Activated T-cell treated with anti-CD3 and anti-CD28 coated beads for 1 hour (primary cell): ENCODE data around the gene TIAM1.

Source experiments
- DNase-seq: peaks from one replicate; pipeline ENCODE4 v3.0.0-alpha.2; 2020; ENCODE audit warnings: low read depth

TIAM1 gene, protein sequence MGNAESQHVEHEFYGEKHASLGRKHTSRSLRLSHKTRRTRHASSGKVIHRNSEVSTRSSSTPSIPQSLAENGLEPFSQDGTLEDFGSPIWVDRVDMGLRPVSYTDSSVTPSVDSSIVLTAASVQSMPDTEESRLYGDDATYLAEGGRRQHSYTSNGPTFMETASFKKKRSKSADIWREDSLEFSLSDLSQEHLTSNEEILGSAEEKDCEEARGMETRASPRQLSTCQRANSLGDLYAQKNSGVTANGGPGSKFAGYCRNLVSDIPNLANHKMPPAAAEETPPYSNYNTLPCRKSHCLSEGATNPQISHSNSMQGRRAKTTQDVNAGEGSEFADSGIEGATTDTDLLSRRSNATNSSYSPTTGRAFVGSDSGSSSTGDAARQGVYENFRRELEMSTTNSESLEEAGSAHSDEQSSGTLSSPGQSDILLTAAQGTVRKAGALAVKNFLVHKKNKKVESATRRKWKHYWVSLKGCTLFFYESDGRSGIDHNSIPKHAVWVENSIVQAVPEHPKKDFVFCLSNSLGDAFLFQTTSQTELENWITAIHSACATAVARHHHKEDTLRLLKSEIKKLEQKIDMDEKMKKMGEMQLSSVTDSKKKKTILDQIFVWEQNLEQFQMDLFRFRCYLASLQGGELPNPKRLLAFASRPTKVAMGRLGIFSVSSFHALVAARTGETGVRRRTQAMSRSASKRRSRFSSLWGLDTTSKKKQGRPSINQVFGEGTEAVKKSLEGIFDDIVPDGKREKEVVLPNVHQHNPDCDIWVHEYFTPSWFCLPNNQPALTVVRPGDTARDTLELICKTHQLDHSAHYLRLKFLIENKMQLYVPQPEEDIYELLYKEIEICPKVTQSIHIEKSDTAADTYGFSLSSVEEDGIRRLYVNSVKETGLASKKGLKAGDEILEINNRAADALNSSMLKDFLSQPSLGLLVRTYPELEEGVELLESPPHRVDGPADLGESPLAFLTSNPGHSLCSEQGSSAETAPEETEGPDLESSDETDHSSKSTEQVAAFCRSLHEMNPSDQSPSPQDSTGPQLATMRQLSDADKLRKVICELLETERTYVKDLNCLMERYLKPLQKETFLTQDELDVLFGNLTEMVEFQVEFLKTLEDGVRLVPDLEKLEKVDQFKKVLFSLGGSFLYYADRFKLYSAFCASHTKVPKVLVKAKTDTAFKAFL (N-terminal part only)

DNA sequence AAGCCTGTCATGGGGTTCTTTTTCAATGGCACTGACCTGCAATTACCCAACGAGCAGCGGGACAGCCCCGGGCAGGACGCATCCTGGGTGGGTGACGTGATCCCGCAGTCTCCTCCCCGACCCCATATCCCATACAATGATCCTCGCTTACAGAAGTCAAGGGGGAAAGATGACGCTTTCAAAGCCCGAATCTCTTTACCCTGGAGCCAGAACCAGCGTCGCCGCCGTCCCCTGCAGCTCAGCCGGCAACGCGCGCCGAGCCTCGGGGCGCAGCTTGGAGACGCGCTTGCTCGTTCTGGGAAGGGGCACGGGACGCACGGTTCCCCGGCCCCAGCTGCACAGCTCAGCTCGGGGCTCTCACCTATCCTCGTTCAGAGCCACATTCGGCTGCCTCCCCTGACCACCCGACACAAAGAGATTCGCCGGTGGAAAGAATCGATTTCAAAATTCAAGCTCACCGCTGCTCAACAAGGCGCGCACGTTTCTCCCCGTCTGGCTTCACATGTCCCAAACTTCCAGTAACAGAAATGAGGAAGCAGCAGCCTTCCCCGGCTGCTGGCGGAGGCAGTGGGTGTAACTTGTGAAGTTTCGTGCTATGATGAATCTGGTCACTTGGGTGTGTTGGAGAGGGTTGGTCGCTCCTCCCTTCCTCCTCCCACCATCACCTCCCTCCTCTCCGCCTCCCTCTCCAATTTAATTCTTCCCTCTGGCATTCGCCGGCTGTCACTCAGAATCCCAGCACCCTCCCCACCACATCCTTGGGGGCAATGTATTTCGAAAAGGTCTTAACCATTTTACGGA lies at the start of gene TIAM1:
Gene TIAM1, minus strand, starts transcription at position 582 of the 801 bp plus-strand sequence. CDS start 77,289 bp downstream, outside the sequence.
- no peak for DNase-seq

DNA sequence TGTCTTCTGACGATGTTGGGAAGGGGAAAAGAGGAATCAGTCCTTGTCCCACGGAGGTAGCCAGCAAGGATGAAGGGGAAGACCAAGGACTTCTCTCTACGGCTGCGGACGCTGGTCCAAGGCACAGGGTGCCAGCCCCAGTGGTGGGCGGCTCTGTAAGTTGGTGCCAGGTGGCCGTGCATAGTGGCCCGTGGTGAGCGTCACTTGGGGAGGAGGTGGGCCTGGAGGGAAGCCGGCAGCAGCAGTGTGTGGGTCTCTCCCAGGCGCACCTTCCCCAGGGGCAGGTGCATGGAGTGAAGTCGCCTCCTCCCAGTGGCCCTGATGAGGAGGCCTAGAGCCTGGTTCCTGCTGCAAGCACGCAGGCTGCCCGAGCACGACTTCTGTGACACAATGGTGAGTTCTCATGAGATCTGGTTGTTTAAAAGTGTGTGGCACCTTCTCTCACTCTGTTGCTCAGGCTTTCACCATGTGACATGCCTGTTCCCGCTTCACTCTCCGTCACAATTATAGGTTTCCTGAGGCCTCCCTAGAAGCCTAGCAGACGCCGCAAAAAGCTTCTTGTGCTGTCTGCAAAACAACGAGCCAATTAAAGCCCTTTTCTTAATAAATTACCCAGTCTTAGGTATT lies 43.6 kb upstream of the TIAM1 start:
- DNase-seq: no peak

DNA sequence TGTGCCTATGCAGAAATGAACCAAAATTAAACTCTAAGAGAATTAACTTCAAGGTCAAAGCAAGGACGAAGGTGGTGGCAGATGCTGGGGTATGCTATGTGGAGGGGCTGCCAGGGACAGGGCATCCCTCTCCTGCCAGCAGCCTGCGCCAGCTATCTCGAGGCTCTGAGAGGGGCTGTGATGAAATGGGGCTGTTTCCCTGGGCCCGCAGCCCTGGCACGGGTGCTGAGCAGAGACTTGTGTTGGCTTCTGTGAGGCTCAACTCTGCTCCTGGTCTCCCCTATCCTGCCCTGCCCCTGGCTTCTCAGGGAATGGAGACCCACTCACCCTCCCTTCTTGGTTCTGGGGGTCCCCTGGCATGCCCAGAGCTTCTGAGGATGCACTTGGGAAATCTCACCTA lies 41.9 kb upstream of the TIAM1 start:
- DNase-seq: no peak

DNA sequence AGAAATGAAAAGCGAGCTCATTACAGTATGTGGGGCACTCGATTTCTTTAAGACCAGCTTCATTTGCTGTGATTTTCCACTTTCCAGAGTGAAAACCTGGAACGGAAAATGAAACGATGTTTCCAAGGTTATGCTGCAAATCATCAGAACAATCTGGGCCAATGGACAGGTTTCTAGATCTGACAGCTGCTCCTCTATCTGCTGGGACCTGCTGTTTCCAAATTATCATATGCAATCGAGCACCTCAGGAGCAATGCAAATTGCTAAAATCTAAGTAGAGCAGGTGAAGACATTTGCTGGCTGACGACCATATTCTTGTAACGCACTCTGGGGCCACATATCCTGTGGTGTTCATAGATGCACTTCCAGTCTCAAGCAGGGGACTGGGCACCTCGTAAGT lies 39.7 kb upstream of the TIAM1 start:
- no peak for DNase-seq

DNA sequence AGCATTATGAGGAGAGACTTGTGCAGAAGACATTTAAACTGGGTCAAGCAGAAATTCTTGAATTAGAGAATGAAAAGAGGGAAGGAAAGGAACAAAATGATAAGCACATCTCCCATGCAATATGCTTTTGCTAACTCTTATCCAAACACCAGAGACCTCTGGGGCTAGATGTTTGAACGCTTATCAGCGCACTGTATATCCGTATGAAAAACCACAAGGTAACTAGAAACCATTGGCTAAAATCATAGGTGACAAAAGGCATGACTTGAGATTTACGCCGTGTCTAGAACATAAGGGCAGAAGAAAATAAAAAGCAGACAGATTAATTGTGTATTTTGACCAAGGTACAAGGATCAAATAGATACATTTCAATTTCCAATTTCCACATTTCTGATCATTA lies 38.0 kb upstream of the TIAM1 start:
- DNase-seq: no peak

DNA sequence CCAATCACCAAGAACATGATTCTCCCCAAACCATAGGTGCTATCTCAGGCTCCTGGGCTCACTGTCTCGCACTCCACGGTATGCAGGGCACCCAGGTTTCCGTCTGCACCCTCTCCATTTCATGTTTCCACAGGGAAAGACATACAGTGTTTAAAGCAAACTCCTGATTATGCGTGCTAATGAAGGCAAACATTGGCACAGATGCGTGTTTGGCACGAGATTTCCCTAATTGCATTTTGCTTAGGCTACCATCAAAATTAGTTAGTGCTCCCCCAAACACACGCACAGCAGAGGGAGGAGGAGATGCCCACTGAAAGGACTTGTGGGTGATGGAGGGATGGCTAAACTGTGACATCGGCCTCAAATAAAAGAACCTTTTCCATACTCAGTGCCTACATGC lies 32.2 kb upstream of the TIAM1 start:
- no peak for DNase-seq

DNA sequence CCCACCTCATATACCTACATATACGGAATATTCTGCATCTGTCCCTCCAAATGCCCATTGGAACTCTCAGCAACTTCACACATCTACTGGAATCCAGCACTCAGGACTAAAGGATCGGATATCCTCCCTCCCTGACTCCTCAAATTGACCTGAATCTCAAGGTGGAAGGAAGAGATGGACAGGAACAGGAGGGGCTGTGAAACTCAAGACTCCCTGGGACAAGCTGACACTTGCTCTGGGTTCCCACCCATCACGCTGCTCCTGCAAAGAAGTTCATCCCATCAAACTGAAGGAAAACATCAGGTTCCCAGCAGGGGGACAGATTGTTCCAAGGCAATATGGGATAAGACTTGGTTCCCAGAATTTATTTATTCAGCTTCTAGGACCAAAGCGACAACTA lies 30.3 kb upstream of the TIAM1 start:
- DNase-seq: no peak

DNA sequence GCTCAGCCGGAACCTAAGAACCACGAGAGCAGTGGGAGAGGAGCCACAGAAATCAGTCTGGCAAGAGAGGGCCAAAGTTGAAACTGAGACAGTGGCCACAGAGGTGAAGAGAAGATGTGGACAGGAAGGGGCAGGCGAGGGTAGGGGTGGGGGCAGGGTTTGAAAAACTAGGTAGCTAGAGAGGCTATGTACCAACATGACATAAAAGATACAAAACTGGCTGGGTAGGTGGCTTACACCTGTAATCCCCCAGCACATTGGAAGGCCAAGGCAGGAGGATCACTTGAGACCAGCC lies 28.4 kb upstream of the TIAM1 start:
- DNase-seq: no peak

DNA sequence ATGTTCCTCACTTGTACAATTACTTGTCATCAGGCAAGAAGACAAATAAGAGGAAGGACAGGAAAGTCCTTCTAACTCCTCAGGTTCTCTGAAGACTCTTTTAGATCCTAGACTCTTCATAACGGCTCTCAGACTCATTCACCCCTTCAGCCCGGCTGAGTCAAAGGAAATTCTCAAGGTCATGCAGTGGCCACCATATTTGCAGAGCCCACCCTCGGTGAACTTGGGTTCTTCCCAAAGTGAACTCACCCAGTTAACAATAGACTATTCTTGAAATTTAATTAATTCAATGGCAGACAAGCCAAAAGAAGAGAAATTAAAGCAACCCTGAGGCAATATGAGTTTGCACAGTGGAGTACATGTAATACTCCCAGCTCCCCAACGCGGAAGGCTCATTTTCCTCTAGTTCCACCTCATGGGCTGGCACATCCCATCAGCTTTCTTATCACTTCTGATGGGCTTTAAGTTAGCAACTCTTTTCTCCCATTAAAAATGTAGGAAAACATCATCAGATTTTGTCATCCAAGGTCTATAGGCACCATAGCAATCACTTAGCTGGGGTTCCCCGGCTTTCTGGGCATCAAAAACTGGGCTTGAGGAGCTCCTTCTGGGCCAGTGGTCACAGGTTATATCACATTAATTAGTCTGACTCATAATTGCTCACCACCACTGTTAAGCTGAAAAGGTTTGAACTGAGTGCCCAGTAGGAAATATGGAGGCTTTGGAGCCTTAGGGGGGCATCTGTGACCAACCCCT lies 27.8 kb upstream of the TIAM1 start:
- no peak for DNase-seq

DNA sequence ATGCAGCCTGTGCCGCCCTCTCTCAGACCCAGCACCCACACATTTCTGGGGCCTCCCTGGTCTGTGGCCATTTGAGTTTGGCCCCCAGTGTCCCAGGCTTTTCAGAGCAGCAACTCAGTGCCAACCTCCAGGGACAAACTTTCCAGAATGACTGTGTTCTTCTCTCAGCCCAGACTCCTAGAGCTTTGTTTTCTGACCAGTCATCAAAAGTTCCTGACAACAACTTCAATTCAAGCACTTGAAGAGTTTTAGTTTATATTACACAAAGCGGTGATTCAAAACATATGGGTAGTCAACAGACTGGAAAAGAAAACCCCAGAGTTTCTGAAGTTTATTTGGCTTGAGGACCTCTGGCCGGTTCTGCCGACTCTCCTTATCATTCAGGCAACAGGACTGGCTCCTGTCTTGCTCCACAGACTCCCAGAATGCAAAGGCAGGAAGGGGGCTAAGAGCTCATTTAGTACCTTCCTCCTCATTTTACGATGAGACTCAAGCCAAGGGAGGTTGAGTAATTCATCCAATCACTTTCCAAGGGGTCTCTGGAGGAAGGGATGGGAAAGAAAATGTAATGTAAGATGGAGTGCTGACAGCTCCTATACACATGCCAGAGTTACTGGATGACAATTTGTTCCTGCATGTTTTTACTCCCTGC lies 27.0 kb upstream of the TIAM1 start:
- DNase-seq: no peak

DNA sequence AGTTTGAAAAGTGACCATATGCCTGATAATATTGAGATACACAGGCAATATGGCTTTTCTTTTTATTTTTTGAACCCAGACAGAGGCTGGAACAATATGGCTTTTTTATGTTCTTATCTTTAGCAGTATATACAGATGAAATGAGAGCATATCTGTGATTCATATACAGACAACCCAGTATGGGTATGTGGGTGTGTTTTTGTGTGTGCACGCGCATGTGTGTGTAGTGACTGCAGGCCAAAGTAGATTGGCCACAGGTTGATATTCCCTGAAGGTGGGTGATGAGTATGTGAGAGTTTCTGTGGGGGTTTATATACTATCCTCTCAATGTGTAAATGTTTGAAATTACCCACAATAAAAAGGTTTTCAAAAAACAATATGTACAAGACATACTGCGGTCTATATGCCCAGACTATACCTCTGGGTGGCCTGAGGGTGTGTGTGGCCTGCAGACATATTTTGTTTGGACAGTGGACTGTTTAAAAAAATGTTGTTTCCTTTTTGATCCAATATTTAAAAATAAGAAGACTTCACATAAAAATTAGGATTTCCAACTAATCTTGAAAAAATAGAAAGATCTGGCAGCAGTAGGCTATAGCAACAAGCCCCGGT lies 26.3 kb upstream of the TIAM1 start:
- no peak for DNase-seq

DNA sequence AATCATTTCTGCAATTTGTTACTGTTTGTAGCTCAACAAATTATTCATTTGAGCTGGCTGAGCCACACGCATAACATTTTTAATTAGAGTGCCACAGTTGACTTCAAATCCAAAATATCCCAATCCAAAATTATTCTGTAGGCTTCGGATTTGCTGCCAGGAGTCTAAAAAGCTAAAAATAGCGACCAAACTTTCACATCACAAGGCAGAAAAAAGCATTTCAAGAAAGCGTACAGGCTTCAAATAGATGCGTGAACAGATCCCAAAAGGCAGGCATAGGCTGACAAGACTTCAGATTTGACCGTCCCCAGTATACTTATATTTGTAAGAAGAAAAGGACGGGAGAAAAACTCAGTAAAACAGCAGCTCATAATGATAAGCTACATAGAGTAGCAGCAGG lies 24.3 kb upstream of the TIAM1 start:
- no peak for DNase-seq

DNA sequence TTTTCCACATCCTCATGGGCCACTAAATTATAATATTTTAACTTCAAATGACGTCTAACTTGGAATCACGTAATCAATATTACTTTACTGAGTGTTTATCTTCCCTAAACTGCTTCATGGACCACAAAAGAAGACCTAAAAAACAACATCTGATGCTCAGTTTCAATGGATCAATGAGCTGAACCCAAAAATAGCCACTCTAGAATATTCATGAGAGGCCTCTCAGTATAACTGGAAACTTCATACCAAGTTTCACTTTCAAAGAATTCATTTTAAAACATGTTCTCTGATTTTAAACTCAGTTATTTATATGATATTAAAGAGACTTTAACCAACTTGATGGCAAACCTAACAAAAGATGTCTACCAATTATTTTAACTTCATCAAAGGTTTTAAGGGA lies 23.7 kb upstream of the TIAM1 start:
- DNase-seq: no peak

DNA sequence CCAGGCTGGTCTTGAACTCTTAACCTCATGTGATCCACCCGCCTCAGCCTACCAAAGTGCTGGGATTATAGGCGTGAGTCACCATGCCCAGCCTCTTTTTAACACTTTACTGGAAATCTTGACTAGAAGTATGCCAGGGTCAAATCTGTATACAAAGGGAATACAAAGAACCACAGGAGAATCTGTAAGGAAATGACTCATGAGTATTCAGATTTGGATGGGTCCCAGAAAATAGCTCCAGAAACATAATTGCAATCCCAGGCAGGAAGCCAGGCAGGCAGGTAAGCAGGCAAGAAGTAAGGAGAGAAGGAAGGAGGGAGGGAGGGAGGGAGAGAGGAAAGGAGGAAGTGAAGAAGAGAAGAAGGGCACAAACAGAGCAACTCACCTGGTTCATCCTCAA lies 22.8 kb upstream of the TIAM1 start:
- no peak for DNase-seq

DNA sequence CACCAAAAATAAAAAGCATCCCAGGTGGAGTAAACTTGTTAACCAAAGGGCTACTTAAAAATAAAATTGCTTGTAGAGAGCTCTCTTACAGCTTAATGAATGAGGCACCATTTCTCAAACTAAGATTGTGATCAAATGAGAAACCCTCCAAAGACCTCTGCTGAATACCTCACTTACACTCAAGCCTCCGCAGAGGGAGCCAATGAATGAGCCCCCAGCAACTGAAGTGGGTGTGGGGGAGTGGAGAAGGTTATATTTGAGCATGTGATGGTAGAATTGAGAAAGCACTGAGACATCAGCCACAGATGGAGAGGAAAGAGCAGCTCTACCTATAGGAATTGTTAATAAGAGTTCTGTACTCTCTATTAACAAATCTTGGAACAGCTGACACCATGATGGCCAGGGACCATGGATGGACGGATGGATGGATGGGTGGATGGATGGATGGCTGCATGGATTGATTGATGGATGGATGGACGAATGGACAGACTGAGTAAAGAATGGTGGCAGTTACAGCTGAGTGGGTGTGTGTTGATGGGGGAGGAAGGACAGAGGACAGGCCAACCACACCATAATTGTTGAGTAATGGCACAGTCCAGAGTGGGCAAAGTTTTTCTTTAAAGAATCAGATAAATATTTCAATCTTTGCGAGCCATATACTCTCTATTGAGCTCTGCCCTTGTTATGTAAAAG lies 20.3 kb upstream of the TIAM1 start:
- DNase-seq: no peak

DNA sequence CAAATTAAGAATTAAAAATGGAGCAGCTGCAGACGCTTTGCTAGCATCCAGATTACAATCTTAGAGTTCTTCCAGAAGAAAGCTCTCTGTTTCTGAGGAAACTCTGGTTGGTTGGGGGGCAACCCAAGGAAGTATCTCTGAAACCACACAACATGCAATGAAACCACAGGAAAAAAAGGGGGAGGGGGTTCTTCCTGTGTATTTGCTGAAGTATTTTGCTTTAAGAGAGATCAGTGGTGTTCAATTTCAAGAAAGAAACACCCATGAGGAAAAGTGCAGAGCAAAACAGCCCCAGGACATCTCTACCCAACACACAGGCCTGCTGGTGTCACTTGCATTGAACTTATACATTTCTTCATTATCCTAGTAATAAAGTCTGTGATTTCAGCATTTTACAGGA lies 19.7 kb upstream of the TIAM1 start:
- no peak for DNase-seq

DNA sequence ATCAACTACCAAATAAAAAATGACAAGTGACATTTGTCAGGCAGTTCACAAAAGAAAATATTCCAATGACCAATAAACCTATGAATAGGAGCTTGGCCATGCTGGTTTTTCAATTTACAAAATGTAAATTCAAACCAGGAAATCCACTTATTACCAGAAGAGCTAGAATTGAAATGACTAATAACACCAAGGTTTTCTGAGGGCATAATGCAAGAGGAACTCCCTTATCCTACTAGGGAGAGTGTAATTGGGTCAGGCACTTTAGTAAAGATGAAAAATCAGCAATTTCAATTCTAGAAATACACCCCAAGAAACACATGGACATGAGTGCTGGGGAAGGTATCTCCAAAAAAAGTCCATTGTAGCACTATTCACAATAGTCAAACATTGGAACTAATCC lies 16.7 kb upstream of the TIAM1 start:
- DNase-seq: no peak

DNA sequence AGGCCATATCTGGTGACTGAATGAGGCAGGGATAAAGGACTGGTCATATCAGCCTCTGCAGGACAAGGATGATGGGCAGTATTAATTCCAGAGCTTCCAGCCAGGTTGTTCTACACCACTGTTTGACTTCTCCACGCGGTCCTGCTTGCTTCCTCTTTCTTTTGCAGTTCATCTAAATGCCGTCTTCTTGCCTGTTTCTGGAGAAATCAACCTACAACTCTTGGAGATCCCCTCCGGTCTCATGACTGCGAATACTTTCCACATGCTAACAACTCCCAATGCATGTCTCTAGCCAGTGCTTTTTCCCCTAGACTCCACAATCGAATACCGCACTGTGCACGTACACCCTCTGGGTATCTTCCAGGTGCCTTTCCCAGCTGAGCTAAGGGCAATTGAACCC lies 14.1 kb upstream of the TIAM1 start:
- DNase-seq: no peak

DNA sequence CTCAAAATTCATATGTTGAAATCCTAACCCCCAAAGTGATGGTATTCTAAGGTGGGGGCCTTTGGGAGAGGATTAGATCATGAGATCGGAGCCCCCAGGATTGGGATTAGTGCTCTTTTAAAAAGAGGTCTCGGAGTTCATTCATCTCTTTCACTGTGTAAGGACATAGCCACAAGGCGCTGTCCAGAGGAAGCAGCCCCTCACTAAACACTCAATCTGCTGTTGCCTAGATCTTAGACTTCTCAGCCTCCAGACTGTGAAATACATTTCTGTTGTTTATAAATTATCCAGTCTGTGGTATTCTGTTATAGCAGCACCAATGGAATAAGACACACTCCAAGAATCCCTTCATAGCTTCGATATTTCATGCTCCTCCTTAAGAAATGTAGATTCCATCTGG lies 12.4 kb upstream of the TIAM1 start:
- DNase-seq: no peak
